ENCODE results near the gene PARD3. TPM values are rescaled to one million over a fixed set of nuclear protein-coding genes. Genes with fewer than 3 reads are reported as not detected.

Gene PARD3
- total RNA-seq, 3 donors from 2014 or later, result 0.35 to 0.53 (median 0.37) TPM

- DNase-seq, result no peak
- H3K9me3 Mint-ChIP-seq, result peaks cover 10% of the 10 kb centered on the region
- H3K4me3 Mint-ChIP-seq, result no peak overlapping the region
- H3K36me3 Mint-ChIP-seq (ENCODE audit: insufficient read depth), result no peaks in the 10 kb centered on the region
- no peak for ATAC-seq
- H3K4me1 Mint-ChIP-seq (ENCODE audit: low read depth), result no peaks in the 10 kb centered on the region
- peaks cover 3% of the 10 kb centered on the region for H3K27me3 Mint-ChIP-seq (ENCODE audit: low read depth)
These were observed 716.1 kb downstream of the PARD3 start for GRCh38 chr10:34098821-34099567.

- H3K36me3 Mint-ChIP-seq (ENCODE audit: insufficient read depth), result no peaks in the 10 kb centered on the region
- peaks cover 10% of the 10 kb centered on the region for H3K9me3 Mint-ChIP-seq
- H3K4me1 Mint-ChIP-seq (ENCODE audit: low read depth), result no peaks in the 10 kb centered on the region
- ATAC-seq (no peak), DNase-seq (no peak)
- H3K27me3 Mint-ChIP-seq (ENCODE audit: low read depth), result no peaks in the 10 kb centered on the region
- no peak overlapping the region for H3K4me3 Mint-ChIP-seq
These were observed 717.4 kb downstream of the PARD3 start for GRCh38 chr10:34097682-34098081.

- DNase-seq (no peak), ATAC-seq (no peak)
- Mint-ChIP-seq H3K36me3 (ENCODE audit: insufficient read depth) (no peaks in the 10 kb centered on the region), H3K4me1 (ENCODE audit: low read depth) (no peaks in the 10 kb centered on the region), H3K4me3 (no peak overlapping the region), H3K9me3 (peaks cover 10% of the 10 kb centered on the region), H3K27me3 (ENCODE audit: low read depth) (no peaks in the 10 kb centered on the region)
These were observed 720.1 kb downstream of the PARD3 start for GRCh38 chr10:34094961-34095360.

GRCh38 chr10:34094146-34094696 lies 720.9 kb downstream of the PARD3 start:
- peaks cover 10% of the 10 kb centered on the region for H3K9me3 Mint-ChIP-seq
- no peaks in the 10 kb centered on the region for H3K36me3 Mint-ChIP-seq (ENCODE audit: insufficient read depth)
- H3K4me1 Mint-ChIP-seq (ENCODE audit: low read depth), result no peaks in the 10 kb centered on the region
- DNase-seq (no peak), ATAC-seq (no peak)
- H3K4me3 Mint-ChIP-seq, result no peak overlapping the region
- H3K27me3 Mint-ChIP-seq (ENCODE audit: low read depth), result no peaks in the 10 kb centered on the region

- Mint-ChIP-seq H3K27me3 (ENCODE audit: low read depth) (no peaks in the 10 kb centered on the region), H3K36me3 (ENCODE audit: insufficient read depth) (no peaks in the 10 kb centered on the region), H3K4me1 (ENCODE audit: low read depth) (no peaks in the 10 kb centered on the region), H3K9me3 (peaks cover 10% of the 10 kb centered on the region), H3K4me3 (no peak overlapping the region)
- no peak for ATAC-seq
- DNase-seq, result no peak
These were observed 722.2 kb downstream of the PARD3 start for GRCh38 chr10:34092891-34093290.

GRCh38 chr10:34091635-34092195 lies 723.4 kb downstream of the PARD3 start:
- ATAC-seq, result no peak
- no peaks in the 10 kb centered on the region for H3K4me1 Mint-ChIP-seq (ENCODE audit: low read depth)
- no peak overlapping the region for H3K4me3 Mint-ChIP-seq
- no peak for DNase-seq
- H3K36me3 Mint-ChIP-seq (ENCODE audit: insufficient read depth), result no peaks in the 10 kb centered on the region
- H3K9me3 Mint-ChIP-seq, result peaks cover 10% of the 10 kb centered on the region
- H3K27me3 Mint-ChIP-seq (ENCODE audit: low read depth), result no peaks in the 10 kb centered on the region

GRCh38 chr10:34089253-34089652 lies 725.8 kb downstream of the PARD3 start:
- Mint-ChIP-seq H3K4me3 (no peak overlapping the region), H3K9me3 (no peaks in the 10 kb centered on the region), H3K4me1 (ENCODE audit: low read depth) (no peaks in the 10 kb centered on the region), H3K36me3 (ENCODE audit: insufficient read depth) (no peaks in the 10 kb centered on the region), H3K27me3 (ENCODE audit: low read depth) (no peaks in the 10 kb centered on the region)
- DNase-seq, result no peak
- ATAC-seq, result no peak

- no peaks in the 10 kb centered on the region for H3K36me3 Mint-ChIP-seq (ENCODE audit: insufficient read depth)
- DNase-seq (no peak), ATAC-seq (no peak)
- peaks cover 5% of the 10 kb centered on the region for H3K9me3 Mint-ChIP-seq
- no peaks in the 10 kb centered on the region for H3K27me3 Mint-ChIP-seq (ENCODE audit: low read depth)
- H3K4me1 Mint-ChIP-seq (ENCODE audit: low read depth), result no peaks in the 10 kb centered on the region
- H3K4me3 Mint-ChIP-seq, result no peak overlapping the region
These were observed 726.8 kb downstream of the PARD3 start for GRCh38 chr10:34088208-34088794.

GRCh38 chr10:34087095-34087418 lies 728.0 kb downstream of the PARD3 start:
- ATAC-seq (no peak), DNase-seq (no peak)
- Mint-ChIP-seq H3K4me3 (no peak overlapping the region), H3K9me3 (peaks cover 5% of the 10 kb centered on the region), H3K4me1 (ENCODE audit: low read depth) (no peaks in the 10 kb centered on the region), H3K36me3 (ENCODE audit: insufficient read depth) (no peaks in the 10 kb centered on the region), H3K27me3 (ENCODE audit: low read depth) (no peaks in the 10 kb centered on the region)

GRCh38 chr10:34083567-34083966 lies 731.5 kb downstream of the PARD3 start:
- no peaks in the 10 kb centered on the region for H3K27me3 Mint-ChIP-seq (ENCODE audit: low read depth)
- no peaks in the 10 kb centered on the region for H3K36me3 Mint-ChIP-seq (ENCODE audit: insufficient read depth)
- DNase-seq (no peak), ATAC-seq (no peak)
- no peak overlapping the region for H3K4me3 Mint-ChIP-seq
- no peaks in the 10 kb centered on the region for H3K4me1 Mint-ChIP-seq (ENCODE audit: low read depth)
- H3K9me3 Mint-ChIP-seq, result peaks cover 5% of the 10 kb centered on the region

GRCh38 chr10:34081948-34082347 lies 733.1 kb downstream of the PARD3 start:
- DNase-seq, result no peak
- Mint-ChIP-seq H3K4me3 (no peak overlapping the region), H3K27me3 (ENCODE audit: low read depth) (no peaks in the 10 kb centered on the region)

GRCh38 chr10:34081347-34081743 lies 733.8 kb downstream of the PARD3 start:
- ATAC-seq (no peak), DNase-seq (no peak)
- Mint-ChIP-seq H3K9me3 (peaks cover 5% of the 10 kb centered on the region), H3K27me3 (ENCODE audit: low read depth) (no peaks in the 10 kb centered on the region), H3K4me1 (ENCODE audit: low read depth) (no peaks in the 10 kb centered on the region), H3K36me3 (ENCODE audit: insufficient read depth) (no peaks in the 10 kb centered on the region), H3K4me3 (no peak overlapping the region)

More at GRCh38 chr10:34081948-34082347, 733.1 kb downstream of the PARD3 start:
- ATAC-seq, result no peak
- H3K4me1 Mint-ChIP-seq (ENCODE audit: low read depth), result no peaks in the 10 kb centered on the region
- no peaks in the 10 kb centered on the region for H3K36me3 Mint-ChIP-seq (ENCODE audit: insufficient read depth)
- H3K9me3 Mint-ChIP-seq, result peaks cover 5% of the 10 kb centered on the region

GRCh38 chr10:34080485-34081346 lies 734.4 kb downstream of the PARD3 start:
- no peaks in the 10 kb centered on the region for H3K4me1 Mint-ChIP-seq (ENCODE audit: low read depth)

More at GRCh38 chr10:34080485-34081346, 734.4 kb downstream of the PARD3 start:
- Mint-ChIP-seq H3K36me3 (ENCODE audit: insufficient read depth) (no peaks in the 10 kb centered on the region), H3K4me3 (no peak overlapping the region), H3K9me3 (peaks cover 5% of the 10 kb centered on the region), H3K27me3 (ENCODE audit: low read depth) (no peaks in the 10 kb centered on the region)
- DNase-seq (no peak), ATAC-seq (no peak)
